Stimulated activated CD8-positive, alpha-beta memory T cell treated with anti-CD3 and anti-CD28 coated beads, Interleukin-7, amount 100 ng/mL, for 1 hour (primary cell): Measurements from ENCODE around the gene ACADL.

ENCODE experiments used
- DNase-seq, 2 donors: peaks; one replicate each; pipeline ENCODE4 v3.0.0-alpha.2; 2020; ENCODE audit warnings: low read depth in 2 of 2

ACADL gene

GRCh38 chr2:210224941-210225672 is at the start of gene ACADL:
TSS of gene ACADL (minus strand) at chr2:210225447. CDS start at chr2:210225263, 184 bp downstream.
- DNase-seq: no peak

DNA sequence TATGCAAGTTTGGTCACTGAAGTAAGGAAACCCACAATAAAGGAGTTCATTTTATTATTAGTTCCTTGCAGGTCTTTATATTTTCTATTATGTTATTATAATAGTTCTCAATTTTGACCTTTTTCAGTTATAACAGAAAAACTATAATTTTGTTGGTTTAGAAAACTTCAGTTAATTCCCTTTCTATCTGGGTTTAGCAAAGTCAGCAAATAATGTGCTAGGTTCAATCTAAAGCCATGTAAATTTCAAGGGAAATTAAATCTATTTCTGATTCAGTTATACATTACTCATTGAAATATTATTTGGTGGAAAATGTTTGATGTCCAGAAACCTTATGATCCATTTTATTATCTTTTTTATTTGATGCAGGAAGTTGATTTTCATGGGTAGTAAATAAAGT is 46.1 kb upstream of the ACADL start:
- no peak for DNase-seq

DNA sequence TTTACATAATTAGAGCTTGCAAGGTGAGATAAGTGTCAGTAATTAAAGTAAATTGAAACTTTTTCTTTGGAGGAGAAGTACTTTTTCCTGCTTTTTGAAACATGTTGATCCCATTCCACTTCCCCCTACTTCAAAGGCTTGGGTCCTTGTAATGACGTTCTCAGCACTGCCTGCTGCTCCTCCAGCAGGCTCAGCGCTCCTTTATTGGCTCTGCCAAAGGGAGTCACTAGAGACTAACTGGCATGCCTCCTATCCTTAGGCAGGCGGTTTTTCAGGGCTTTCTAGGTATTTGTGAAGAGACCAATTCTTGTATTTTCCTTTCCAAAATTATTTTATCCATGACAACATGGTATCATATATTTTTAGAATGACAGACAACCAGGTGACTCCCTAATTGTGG is 43.9 kb upstream of the ACADL start:
- DNase-seq: no peak

- DNase-seq: no peak
These were observed 43.0 kb upstream of the ACADL start for GRCh38 chr2:210268281-210268680.

GRCh38 chr2:210267698-210268097 is 42.5 kb upstream of the ACADL start:
- DNase-seq: no peak

- no peak for DNase-seq
These were observed 39.0 kb upstream of the ACADL start for GRCh38 chr2:210264282-210264681.

DNA sequence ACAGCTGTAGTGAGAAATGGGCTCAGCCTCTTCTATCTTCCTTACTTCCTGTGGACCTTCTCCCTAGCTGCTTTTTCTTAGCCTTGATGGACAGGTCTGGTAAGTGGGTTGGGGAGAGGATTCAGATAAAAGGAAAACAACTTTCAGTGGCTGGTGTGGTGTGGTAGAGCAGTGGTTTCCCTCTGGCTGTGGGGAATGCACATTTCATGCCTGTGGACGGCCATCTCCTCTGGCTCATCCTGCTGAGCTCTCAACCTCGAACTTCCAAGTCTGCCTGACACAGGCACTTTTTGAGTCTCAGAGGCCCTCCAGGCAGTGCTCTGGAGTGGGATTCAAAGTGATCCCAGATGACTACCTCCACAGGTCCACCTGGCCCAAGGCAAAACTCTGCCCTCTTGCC is 38.6 kb upstream of the ACADL start:
- no peak for DNase-seq

- no peak for DNase-seq
These were observed 36.8 kb upstream of the ACADL start for GRCh38 chr2:210262036-210262435.

- DNase-seq: no peak
These were observed 34.4 kb upstream of the ACADL start for GRCh38 chr2:210259687-210260086.

- no peak for DNase-seq
These were observed 27.7 kb upstream of the ACADL start for GRCh38 chr2:210252699-210253606.

DNA sequence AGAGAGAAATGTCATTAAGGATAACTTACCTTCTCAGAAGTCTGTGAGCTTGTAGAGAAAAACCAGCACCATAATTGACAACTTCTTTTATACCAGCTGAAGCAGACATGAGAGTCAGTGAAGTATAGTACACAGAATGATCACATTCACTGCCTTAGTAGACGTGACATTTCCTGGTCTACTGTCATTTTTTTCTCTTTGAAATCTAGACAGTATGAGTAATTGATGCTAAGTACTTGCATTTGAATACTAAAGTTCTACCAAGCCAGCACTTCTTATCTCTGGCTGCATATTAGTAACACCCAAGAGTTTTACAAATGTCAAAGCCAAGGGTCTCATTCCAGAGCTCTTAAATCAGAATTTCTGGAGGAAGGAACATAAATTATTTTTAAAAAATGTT is 25.4 kb upstream of the ACADL start:
- no peak for DNase-seq

DNA sequence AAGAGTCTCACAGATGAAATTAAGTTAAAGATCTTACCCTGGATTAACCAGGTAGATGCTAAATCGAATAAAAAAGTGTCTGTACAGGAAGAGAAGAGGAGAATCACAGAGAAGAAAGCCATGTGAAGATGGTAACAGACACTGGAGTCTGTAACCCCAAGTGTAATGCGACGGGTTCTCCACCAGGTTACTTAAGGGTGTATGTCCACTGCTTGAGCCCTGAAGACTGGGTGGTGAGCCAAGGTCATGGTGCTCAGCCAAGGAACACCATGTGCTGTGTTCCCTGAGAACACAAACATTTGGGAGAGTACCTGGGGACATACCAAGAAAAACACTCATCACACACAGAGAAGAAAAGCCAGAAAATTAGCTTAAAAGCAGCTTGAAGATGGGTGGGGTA is 8.2 kb upstream of the ACADL start:
- no peak for DNase-seq

DNA sequence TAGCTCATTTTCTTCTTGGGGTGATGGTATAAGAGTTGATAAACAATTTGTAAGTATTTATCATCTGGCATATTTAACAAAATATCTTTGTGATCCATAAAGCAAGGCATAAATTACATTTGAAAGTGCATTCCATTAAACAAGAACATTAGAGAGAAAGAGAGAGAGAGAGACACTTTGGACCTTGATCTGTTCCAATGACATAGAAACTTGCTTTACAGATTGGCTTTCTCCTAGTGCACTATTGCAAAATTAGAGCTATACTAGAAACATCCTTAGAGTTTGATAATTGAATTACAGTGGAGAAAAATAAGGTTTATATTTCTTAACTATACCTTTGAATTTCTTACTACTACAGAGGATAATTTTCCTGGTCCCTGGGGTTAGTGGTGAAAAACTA is 5.7 kb upstream of the ACADL start:
- DNase-seq: no peak

- DNase-seq: no peak
These were observed 5.3 kb upstream of the ACADL start for GRCh38 chr2:210230518-210230917.

- DNase-seq: no peak
These were observed 3.3 kb upstream of the ACADL start for GRCh38 chr2:210228586-210228985.

GRCh38 chr2:210227290-210228088 is 2.2 kb upstream of the ACADL start:
- no peak for DNase-seq

DNA sequence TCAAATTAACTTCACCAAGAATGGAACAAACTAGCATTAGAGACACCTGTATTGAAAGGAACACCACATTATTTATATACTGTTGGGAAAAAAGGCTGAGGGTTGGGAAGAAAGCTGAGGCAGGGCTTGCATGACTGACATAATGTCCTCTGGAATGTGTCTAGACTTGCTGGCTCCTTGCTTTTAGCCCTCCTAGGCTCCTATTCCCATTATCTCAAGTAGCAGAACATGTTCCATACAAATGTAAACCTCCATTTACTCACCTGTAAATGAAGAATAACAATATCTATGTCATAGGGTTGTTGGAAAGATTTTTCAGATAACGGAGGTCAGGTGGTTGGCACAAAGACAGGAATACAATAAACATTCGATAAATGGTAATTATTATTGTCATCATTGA is 976 bp upstream of the ACADL start:
- DNase-seq: no peak

DNA sequence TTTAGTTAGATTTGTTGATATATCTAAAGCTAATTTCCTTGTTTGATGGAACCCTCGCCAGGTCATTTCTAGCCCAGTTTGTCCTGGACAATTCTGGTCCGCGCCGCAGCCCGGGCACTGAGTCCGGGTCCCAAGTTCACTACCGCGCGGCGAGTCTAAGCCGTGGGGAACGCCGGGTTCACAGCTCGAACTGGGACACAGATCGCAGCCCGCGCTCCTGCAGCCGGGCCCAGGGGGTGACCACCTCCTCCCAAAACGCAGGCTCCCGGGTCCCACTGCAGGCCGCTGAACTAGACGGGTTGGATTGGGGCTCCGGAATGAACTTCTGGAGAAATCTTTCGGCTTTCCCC is 681 bp downstream of the ACADL start:
- DNase-seq: no peak

GRCh38 chr2:210215120-210215519 is 10.1 kb downstream of the ACADL start:
- DNase-seq: no peak

- DNase-seq: no peak
These were observed 15.1 kb downstream of the ACADL start for GRCh38 chr2:210210185-210210584.

DNA sequence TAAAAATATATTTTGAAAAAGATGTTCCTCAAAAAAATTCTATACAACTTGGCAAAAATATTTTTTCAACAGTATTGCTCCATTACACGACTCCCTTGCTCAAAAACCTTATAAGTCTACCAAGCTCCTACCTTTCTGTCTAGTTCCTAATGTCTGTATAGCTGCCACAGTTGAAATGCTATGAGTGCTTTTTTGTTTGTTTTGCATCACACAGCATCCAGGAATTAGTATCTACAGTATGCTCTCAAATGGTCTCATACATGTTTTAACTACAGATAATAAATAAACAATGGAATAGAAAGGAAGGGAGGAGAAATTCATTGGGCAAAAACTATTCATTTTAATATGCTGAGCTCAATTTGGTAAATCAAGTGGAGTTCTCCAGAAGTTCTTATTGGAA is 17.3 kb downstream of the ACADL start:
- no peak for DNase-seq

DNA sequence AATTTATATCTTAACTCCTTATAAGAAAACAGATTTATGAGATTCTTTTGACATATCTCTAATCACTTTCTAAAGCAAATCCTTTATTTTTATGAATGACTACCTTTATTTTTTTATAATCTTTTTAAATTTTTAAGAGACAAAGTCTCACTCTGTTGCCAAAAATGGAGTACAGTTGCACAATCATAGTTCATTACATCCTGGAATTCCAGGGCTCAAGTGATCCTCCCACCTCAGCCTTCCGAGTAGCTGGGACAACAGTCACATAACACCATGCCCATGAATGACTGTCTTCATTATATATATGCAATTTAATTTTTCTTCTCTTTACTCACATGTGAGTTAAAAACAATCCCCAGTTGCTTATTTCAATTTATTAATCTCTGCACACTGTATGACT is 21.7 kb downstream of the ACADL start:
- no peak for DNase-seq
